ENCODE results near the gene DGKD. TPM values are rescaled to one million over a fixed set of nuclear protein-coding genes. Genes with fewer than 3 reads are reported as not detected.

The DGKD gene
- total RNA-seq, 6 experiments from 2014 or later = 6.5 to 16.6 (median 14.2) TPM

DNA sequence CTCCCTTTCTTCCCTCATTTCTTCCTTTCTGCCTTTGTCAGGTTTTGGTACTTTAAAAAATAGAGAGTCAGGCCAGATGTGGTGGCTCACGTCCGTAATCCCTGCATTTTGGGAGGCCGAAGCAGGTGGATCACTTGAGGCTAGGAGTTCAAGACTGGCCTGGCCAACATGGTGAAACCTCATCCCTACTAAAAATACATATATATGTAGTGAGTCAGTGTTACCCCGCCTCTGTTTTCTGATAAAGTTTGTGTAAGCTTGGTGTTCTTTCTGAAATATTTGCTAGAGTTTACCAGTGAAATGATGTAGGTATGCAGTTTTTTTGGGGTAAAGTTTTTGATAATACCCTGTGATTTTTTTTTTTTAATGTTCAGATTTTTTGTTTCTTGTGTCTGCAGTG lies 58.8 kb downstream of the DGKD start:
- no peak overlapping the region for H3K4me3 ChIP-seq
- 97% methylated on average over 4 of the region's 4 CpGs for WGBS (ENCODE audit: insufficient coverage, low coverage, low lambda C conversion rate, missing lambda C conversion rate)
- peaks cover 0 to 21% (median 3%) of the 10 kb centered on the region in 4 donors for H3K4me1 ChIP-seq
- no peaks in the 10 kb centered on the region for H3K27me3 ChIP-seq
- no peak for DNase-seq
- H3K27ac ChIP-seq = no peak overlapping the region
- TF ChIP-seq, protein P1, sequence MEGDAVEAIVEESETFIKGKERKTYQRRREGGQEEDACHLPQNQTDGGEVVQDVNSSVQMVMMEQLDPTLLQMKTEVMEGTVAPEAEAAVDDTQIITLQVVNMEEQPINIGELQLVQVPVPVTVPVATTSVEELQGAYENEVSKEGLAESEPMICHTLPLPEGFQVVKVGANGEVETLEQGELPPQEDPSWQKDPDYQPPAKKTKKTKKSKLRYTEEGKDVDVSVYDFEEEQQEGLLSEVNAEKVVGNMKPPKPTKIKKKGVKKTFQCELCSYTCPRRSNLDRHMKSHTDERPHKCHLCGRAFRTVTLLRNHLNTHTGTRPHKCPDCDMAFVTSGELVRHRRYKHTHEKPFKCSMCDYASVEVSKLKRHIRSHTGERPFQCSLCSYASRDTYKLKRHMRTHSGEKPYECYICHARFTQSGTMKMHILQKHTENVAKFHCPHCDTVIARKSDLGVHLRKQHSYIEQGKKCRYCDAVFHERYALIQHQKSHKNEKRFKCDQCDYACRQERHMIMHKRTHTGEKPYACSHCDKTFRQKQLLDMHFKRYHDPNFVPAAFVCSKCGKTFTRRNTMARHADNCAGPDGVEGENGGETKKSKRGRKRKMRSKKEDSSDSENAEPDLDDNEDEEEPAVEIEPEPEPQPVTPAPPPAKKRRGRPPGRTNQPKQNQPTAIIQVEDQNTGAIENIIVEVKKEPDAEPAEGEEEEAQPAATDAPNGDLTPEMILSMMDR (IDR thresholded peaks at IDR 0.05) = no peak
- no peak for TF ChIP-seq POLR2A (IDR thresholded peaks at IDR 0.05)
- intact Hi-C loops (cut with DNase I) = no loop called here
- ATAC-seq = no peak
- H3K9me3 ChIP-seq = peaks cover 0 to 13% (median 0%) of the 10 kb centered on the region in 4 donors
- no peaks in the 10 kb centered on the region for H3K36me3 ChIP-seq

DNA sequence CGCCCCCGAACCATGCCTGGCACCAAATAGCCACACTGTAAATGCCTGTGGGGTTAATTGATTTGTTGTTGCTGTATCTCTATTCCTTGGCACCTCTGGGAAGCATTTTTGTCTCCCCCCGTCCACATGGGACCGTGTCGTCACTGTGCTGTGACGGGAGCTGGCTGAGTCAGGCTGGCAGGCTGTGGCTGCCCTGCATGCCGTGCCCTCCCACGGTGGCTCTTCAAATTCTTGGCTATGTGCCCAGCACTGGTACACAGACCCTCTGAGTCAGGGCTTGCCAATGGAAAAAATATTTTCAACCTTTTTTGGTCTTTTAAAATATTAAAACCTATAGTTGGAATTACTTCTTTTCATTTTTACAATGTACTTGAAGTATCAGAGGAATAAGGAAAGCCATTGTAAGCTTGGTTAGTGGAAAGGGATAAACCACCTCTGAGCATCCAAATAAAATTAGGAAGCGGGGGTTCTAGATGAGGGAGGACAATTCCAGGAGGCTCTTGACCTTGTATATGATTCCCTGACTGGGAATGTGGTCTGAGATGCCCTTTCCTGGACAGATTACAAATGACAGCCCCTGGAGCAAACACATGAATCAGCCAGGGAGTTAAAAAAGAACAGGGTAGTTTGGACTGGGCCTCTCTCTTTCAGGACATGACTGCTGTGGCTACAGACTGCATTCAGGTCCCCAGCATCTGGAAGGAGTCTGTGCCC lies 59.4 kb downstream of the DGKD start:
- peaks cover 0 to 13% (median 0%) of the 10 kb centered on the region in 4 donors for H3K9me3 ChIP-seq
- WGBS (ENCODE audit: insufficient coverage, low coverage, low lambda C conversion rate, missing lambda C conversion rate) = 86% methylated on average over 3 of the region's 9 CpGs
- H3K36me3 ChIP-seq = no peaks in the 10 kb centered on the region
- H3K27me3 ChIP-seq = no peaks in the 10 kb centered on the region
- peak in 1 of 3 donors; percentile 52 for DNase-seq
- no peak overlapping the region for H3K27ac ChIP-seq
- intact Hi-C loops (cut with DNase I) = no loop called here
- no peak overlapping the region for H3K4me3 ChIP-seq
- H3K4me1 ChIP-seq = peaks cover 0 to 21% (median 3%) of the 10 kb centered on the region in 4 donors
- peak in 2 of 4 donors; percentile 48 to 64 for ATAC-seq
- TF ChIP-seq, protein P1 (IDR thresholded peaks at IDR 0.05) = no peak
- no peak for TF ChIP-seq POLR2A (IDR thresholded peaks at IDR 0.05)

DNA sequence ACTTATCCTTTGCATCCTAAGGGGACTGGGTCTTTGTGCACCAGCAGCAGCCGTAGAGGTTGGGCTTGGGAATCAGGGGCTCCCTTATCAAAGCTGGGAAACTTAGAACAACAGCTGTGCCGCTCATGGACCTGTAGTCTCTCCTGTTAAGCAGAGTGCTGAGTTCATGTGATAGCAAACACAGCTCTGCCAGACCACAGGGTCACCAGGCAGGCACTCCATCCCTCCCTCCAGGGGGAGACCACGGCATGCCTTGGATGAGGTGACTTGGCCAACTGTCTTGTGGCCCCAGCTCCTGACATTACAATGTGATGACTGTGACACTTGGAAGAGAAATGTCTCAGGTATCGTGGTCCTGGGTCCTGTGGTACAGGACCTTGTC lies 60.0 kb downstream of the DGKD start:
- no peaks in the 10 kb centered on the region for H3K36me3 ChIP-seq
- H3K27ac ChIP-seq = no peak overlapping the region
- no peaks in the 10 kb centered on the region for H3K27me3 ChIP-seq
- no peak overlapping the region for H3K4me3 ChIP-seq
- peaks cover 0 to 13% (median 0%) of the 10 kb centered on the region in 4 donors for H3K9me3 ChIP-seq
- whole genome bisulfite sequencing (ENCODE audit: insufficient coverage, low coverage, low lambda C conversion rate, missing lambda C conversion rate) = no CpG with 5 or more reads among the region's 4 CpGs
- ATAC-seq = no peak
- peaks cover 0 to 21% (median 3%) of the 10 kb centered on the region in 4 donors for H3K4me1 ChIP-seq
- no peak for DNase-seq
- TF ChIP-seq, protein P1 (IDR thresholded peaks at IDR 0.05) = no peak
- TF ChIP-seq POLR2A (IDR thresholded peaks at IDR 0.05) = no peak
- intact Hi-C loops (cut with DNase I) = no loop called here

DNA sequence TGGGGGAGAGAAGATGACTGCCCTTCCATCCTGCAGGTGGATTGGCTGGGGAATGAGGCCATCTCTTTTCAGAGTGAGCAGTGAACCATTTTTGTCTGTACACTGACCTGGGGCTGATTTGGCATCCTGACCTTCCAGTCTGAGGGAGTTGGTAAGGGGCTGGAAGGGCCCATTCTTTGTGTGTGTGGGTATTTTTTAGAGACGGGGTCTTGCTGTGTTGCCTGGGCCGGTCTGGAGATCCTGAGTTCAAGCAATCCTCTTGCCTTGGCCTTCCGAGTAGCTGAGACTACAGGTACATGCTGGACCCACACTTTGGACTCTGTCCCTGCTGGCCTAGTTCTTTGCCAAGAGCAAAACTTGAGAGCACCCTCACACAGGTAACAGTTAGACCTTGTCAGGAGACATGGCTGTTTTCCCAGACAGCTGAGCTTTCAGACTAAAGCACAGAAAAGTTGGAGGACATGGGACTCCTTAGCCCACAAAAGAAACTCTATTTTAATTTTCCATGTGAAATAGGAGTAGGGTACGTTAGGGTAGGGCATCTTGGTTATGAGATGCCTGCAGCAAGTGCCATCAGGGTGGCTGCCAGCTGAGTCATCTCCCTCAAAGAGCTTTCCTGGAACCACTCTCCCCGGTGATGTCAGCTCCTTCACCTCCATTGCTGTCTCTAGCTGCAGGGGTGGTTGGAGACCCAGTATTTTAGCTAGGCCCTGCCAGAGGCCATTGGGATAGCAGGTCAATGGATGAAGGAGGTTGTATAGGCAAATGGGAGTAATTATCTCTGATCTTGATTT lies 60.7 kb downstream of the DGKD start:
- Histone ChIP-seq H3K4me3 (no peak overlapping the region), H3K27ac (peak overlapping the region in 1 of 3 donors; percentile 31), H3K36me3 (no peaks in the 10 kb centered on the region), H3K4me1 (peaks cover 0 to 21% (median 3%) of the 10 kb centered on the region in 4 donors), H3K27me3 (no peaks in the 10 kb centered on the region), H3K9me3 (peaks cover 0 to 13% (median 0%) of the 10 kb centered on the region in 4 donors)
- TF ChIP-seq, protein P1 (IDR thresholded peaks at IDR 0.05) = no peak
- TF ChIP-seq POLR2A (IDR thresholded peaks at IDR 0.05) = no peak
- intact Hi-C loops (cut with DNase I) = no loop called here
- ATAC-seq = peak; percentile 43 to 84 (median 73)
- WGBS (ENCODE audit: insufficient coverage, low coverage, low lambda C conversion rate, missing lambda C conversion rate) = 44% methylated on average over 4 of the region's 5 CpGs
- peak in 1 of 3 donors; percentile 73 for DNase-seq
